ENCODE data around the gene LCN12.

LCN12 gene

DNA sequence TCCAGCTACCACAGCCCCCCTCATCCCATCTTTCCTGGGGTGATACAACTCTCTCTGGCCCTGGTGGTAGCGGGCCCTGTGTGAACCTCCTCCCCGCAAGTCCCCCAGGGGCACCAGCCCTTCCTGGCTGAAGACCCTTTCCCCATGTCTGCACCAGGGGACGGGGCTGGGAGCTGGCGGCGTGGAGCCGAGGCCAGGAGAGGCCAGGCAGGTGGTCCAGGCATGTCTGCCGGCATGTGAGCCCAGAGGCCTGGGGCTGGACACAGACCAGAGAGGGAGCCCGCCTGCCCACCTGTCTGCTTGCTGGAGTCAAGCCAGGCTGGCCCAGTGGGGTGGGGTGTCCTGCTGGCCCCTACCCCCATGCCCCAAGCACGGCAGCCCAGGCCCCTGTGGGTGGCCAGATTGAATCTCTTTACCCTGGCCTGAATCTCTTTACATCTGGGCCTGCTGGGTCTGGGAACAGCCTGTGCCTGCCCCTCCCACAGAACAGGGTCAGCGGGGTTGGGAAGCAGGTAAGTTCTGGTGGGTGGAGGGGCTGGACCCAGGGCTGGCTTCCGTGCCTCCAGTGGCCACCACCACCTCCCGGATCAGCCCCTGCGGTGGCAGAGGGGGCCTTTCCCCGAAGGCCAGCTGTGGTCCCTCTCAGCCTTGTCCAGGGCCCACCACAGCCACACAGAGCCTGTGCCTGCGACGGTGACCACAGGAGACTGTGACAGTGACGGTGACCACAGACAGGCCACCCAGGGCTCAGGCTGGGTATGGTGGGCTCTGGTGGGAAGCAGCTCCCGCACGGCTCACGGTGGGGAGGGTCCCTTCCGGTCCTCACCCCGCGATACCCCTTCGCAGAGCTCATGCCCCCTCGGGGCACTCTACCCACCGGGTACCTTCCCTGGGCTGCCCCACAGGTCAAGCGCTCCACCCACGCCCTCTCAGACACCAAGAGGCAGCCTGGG lies 7.1 kb downstream of the LCN12 start:
- no peak for DNase-seq (ENCODE audit: low read depth)

DNA sequence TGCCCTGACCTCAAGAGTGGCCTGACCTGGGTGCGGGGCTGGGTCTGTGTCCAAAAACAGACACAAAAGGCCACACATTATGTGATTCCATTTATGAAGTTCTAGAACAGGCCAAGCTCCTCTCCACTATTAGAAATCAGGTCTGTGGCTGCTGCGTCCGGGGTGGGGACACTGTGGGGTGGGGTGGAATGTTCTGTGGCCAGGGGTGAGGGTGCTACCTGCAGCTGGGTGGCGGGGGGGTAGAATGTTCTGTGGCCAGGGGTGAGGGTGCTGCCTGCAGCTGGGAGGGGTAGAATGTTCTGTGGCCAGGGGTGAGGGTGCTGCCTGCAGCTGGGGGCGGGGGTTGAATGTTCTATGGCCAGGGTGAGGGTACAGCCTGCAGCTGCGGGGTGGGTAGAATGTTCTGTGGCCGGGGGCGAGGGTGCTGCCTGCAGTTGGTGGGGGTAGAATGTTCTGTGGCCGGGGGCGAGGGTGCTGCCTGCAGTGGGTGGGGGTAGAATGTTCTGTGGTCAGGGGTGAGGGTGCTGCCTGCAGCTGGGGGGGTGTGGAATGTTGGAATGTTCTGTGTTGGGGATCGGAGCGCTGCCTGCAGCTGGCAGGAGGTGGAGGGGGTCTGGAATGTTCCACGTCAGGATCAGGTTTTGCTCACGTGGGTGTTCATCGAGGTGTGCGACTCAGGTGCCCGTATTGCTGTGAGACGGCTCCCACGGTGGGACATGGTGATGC lies 8.3 kb downstream of the LCN12 start:
- DNase-seq (ENCODE audit: low read depth), result no peak

DNA sequence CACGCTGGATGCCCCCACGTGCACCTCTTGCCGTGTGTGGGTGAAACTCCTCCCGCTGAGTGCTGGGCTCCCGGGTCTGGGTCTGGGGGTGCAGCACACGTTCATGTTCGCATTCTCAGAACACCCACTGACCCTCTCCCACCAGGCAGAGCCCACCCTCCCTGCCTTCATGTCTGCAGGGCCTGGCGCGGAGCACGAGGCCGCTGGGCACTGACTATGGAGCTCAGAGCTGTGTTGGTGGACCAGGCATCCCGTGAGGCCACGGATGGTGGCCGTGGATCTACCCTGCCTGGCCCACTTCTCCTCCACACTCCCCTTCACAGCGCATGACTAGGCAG lies 8.8 kb downstream of the LCN12 start:
- no peak for DNase-seq (ENCODE audit: low read depth)

- DNase-seq (ENCODE audit: low read depth), result no peak
Measured at GRCh38 chr9:136961279-136962065, 9.4 kb downstream of the LCN12 start.

DNA sequence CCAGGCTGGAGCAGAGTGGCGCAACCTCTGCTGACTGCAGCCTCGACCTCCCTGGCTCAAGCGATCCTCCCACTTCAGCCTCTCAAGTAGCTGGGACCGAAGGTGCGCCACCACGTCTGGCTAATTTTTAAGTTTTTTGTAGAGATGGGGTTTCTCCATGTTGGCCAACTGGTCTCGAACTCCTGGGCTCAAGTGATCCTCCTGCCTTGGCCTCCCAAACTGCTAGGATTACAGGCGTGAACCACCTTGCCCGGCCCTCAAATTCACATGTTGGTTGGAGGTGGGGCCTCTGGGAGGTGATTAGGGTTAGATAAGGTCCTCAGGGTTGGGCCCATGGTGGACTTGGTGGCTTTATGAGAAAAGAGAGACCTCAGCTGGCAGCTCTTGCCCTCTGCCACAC lies 10.1 kb downstream of the LCN12 start:
- no peak for DNase-seq (ENCODE audit: low read depth)

DNA sequence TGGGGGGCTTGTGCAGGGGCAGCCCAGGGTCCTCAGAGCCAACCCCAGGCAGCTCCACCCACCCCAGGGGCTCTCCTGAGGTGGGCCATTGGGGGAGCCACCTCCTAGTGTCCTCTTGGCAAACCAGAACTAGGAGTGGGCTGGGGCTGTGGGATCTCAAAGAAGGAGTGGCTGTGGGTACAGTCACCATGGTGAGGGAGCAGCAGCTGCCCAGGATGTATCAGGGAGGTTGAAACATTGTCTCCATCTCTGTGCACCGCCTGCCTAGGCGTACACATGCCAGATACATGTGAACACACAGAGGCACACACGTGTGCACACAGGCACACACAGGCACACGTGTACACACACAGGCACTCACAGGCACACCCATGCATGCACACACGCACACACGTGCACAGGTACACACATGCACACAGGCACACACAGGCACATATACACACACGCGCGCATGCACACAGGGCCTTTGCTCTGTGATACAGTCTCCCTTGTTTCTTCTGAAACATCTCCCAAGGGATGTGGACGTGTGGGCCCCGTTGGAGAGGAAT lies 10.7 kb downstream of the LCN12 start:
- no peak for DNase-seq (ENCODE audit: low read depth)

- DNase-seq (ENCODE audit: low read depth), result no peak
Measured at GRCh38 chr9:136963341-136963740, 11.3 kb downstream of the LCN12 start.

GRCh38 chr9:136963751-136964150 lies 11.7 kb downstream of the LCN12 start:
- no peak for DNase-seq (ENCODE audit: low read depth)

DNA sequence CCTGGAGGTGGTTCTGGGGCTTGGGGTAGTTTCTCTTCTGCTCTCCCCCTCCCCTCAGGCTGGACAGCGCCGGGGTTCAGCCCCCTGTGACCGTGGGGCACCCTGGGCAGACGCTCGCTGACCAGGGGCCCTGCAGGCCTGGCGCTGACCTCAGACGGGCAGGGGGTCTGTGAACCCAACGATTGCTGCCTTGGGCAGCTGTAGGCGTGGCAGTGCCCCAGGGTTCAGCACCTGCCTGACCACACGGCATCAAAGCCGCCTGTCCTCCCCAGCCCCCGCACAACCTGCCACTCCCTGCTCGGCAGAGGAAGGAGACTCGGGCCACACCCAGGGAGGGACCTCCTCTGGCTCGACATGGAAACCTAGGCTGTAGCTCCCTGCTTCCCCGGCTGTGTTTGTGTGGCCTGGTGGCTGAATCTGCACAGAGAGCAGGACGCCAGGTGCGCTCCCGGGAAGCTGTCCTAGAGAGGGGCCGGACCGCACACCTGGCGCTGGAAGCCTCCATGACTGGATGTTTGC lies 12.2 kb downstream of the LCN12 start:
- DNase-seq (ENCODE audit: low read depth), result no peak

DNA sequence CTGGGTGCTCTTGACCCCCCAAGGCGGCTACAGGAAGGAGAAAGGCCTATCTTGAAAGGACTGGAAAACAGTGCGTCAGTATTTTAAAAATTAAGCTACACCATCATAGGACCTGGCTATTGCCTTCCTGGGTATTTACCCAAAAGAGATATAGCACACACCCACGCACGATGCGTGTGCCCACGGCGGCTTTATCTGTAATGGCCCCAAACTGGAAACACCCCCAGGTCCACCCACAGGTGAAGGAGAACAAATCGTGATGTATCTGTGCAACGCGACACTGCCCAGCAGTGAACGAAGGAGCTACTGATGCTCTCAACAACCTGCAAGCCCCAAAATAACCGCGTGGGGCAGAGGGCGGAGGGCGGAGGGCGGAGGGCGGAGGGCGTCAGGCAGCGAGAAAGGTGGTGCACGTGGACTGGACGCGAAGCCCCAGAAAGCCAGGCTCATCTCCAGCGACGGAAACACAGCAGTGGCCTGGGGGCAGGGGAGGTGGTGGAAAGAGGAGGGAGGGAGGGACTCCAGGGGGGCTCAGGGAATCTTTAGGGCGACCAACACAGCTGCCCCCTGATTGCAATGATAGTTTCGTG lies 12.9 kb downstream of the LCN12 start:
- no peak for DNase-seq (ENCODE audit: low read depth)

- DNase-seq (ENCODE audit: low read depth), result no peak
Measured at GRCh38 chr9:136965771-136966484, 13.9 kb downstream of the LCN12 start.

DNA sequence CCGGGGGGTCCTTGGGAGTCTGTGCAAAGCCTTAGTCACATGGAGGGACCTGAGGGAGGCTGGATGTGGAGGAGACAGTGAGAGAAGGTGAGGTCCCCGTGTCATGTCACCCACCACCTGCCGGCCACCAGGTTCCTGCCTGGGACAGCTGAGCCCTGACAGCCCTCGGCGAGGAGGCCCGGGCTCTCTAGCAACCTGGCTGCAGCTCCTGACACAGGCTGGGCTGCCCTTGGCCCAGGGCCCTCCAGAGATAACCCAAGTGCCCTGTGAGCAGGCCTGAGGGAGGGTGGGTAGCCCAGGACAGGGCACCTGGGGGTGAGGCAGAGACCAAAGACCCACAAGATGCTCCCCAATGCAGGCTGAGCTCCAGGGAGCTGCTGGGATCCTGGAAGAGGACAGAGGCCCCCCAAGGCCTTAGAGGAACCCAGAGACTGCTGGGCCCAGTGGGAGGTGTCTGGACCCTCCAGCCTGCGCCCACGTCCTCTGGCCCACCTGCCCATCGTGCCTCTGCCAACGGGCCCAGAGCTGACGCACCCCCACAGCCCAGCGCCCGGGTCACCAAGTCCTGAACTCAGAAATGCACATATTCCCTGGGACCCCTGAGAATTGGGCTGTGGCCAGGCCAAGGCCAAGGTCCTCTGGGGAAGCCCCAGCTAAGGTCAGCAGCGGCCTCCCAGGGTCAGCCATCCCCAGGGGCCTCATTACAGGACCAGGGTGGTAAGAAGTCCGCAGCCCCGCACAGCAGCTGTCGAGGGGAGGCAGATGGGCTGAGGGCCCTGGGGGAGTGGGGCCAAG lies 16.5 kb downstream of the LCN12 start:
- no peak for DNase-seq (ENCODE audit: low read depth)

- DNase-seq (ENCODE audit: low read depth), result no peak
Measured at GRCh38 chr9:136969150-136969549, 17.1 kb downstream of the LCN12 start.

- DNase-seq (ENCODE audit: low read depth), result no peak
Measured at GRCh38 chr9:136969774-136970173, 17.7 kb downstream of the LCN12 start.

GRCh38 chr9:136970361-136970760 lies 18.3 kb downstream of the LCN12 start:
- no peak for DNase-seq (ENCODE audit: low read depth)

- no peak for DNase-seq (ENCODE audit: low read depth)
Measured at GRCh38 chr9:136971746-136972145, 19.7 kb downstream of the LCN12 start.

DNA sequence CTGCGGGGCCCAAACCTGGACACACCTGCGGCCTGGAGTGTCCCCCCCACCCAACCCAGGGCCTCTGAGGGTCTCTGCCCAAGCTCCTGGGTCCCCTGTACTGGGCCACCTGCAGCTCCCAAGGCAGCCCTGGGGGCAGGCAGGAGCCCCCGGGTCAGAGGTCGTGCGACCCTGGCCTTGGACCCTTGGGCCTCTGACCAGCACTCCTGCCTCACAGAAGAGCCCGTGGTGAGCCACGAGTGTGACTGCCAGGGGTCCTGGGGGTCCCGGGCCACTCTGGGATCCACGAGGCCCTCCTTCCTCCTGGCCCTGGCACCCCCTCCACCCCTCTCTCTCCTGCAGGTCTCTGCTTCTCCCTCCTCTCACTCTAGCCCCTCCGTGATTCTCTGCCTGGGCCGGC lies 20.3 kb downstream of the LCN12 start:
- DNase-seq (ENCODE audit: low read depth), result no peak

DNA sequence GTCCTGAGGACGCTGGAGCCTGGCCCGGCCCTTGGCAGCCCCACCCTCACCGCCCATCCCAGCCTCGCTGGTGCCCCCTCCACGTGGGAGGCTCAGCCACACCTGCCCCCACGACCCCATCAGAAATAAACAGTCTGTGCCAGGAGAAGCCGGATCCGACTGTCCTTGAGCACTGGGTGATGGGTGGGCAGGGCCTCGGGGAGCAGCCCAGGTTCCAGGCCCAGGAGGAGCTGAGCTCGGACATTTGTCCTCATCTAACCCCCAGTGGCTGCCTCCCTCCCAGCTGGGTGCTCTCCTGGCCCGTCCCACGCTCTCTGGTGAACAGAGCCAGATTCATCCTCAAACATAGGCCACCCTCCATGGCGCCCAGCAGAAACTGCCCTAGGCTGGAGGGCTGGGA lies 20.7 kb downstream of the LCN12 start:
- DNase-seq (ENCODE audit: low read depth), result no peak

GRCh38 chr9:136973618-136974617 lies 21.8 kb downstream of the LCN12 start:
- DNase-seq (ENCODE audit: low read depth), result no peak
